ENCODE measurements around the gene TPK1. TPM values are rescaled to one million over a fixed set of nuclear protein-coding genes. Genes with fewer than 3 reads are reported as not detected.

Gene TPK1
- total RNA-seq, 8 experiments from 2014 or later: 3.9 to 18.0 (median 8.4) TPM

DNA sequence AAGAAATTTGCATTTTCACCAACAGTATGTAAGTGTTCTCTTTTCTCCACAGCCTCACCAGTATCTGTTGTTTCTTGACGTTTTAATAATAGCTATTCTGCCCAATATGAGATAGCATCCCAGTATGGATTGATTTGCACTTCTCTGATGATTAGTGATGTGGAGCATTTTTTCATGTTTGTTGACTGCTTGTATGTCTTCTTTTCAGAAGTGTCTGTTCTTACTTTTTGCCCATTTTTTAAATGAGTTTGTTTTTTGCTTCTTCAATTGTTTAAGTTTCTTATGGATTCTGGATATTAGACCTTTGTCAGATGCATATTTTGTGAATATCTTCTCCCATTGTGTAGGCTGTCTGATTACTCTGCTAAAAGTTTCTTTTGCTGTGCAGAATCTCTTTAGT is 12.2 kb upstream of the TPK1 start:
- ATAC-seq (replicated peaks in 6 of 8): no peak
- in situ Hi-C loops (cut with MboI; ENCODE audit: low pct_unique_long_range_greater_than_20kb in 2 of 9, low sequenced_read_pairs in 9 of 9, unreplicated experiment in 9 of 9): no loop called here
- WGBS, 10 experiments: 50 to 90% (median 73%) methylated on average over 1 of the region's 1 CpG; no CpG with 5 or more reads in 3 of the 10 experiments

GRCh38 chr7:144842377-144842851 is 6.6 kb upstream of the TPK1 start:
- no peak overlapping the region for H3K27ac ChIP-seq
- WGBS, 10 experiments: 37 to 94% (median 82%) methylated on average over 1 to 6 of the region's 6 CpGs; no CpG with 5 or more reads in 2 of the 10 experiments
- in situ Hi-C loops (cut with MboI; ENCODE audit: low pct_unique_long_range_greater_than_20kb in 2 of 9, low sequenced_read_pairs in 9 of 9, unreplicated experiment in 9 of 9): no loop called here
- peak in 2 of 8 experiments; percentile 62 to 83 for ATAC-seq (replicated peaks in 6 of 8)
- H3K4me3 ChIP-seq: no peak overlapping the region
- no peaks in the 10 kb centered on the region for H3K4me1 ChIP-seq (replicated peaks in 1 of 2)

More for the DNA sequence above, 12.2 kb upstream of the TPK1 start:
- Histone ChIP-seq H3K4me1 (replicated peaks in 1 of 2) (no peaks in the 10 kb centered on the region), H3K27ac (no peak overlapping the region), H3K4me3 (no peak overlapping the region)

- Histone ChIP-seq H3K4me1 (replicated peaks in 1 of 2) (peaks cover 4% of the 10 kb centered on the region in 2 donors), H3K4me3 (peak overlapping the region in 4 of 5 donors; percentile 81 to 96 (median 82)), H3K27ac (peak overlapping the region in 1 of 2 donors; percentile 92)
- 80 to 100% (median 97%) methylated on average over 1 to 11 of the region's 12 CpGs; no CpG with 5 or more reads in 1 of the 10 experiments for WGBS, 10 experiments
- ATAC-seq (replicated peaks in 6 of 8): no peak
- in situ Hi-C loops (cut with MboI; ENCODE audit: low pct_unique_long_range_greater_than_20kb in 2 of 9, low sequenced_read_pairs in 9 of 9, unreplicated experiment in 9 of 9): no loop called here
These were observed 641 bp upstream of the TPK1 start for GRCh38 chr7:144836545-144836842.

DNA sequence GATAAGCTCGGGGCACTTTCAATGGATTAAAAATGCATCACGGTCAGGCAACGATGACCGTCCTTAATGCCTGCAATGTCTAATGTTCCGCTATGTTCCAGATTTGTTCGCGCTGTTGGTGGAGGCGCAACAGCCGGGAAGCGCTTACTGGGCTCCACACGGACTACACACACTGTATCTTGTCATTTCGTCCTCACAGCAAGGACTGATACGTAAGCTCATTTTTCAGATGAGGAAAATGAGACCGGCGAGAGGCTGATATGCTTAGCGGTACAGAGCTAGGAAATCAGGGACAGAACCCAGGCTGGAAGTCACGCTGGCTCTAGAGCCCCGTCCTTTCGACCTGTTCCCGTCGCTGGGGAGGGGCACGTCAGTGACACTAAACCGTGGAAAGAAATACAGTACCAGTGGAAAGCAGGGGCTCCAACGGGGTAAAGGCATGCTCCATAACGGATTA is 670 bp downstream of the TPK1 start:
- peak; percentile 50 to 63 (median 56) for ATAC-seq (replicated peaks in 6 of 8)
- Histone ChIP-seq H3K4me3 (peak overlapping the region; percentile 81 to 96 (median 82)), H3K27ac (peak overlapping the region; percentile 92 to 93), H3K4me1 (replicated peaks in 1 of 2) (peaks cover 4% of the 10 kb centered on the region in 2 donors)
- in situ Hi-C loops (cut with MboI; ENCODE audit: low pct_unique_long_range_greater_than_20kb in 2 of 9, low sequenced_read_pairs in 9 of 9, unreplicated experiment in 9 of 9): no loop called here
- 0 to 20% (median 0%) methylated on average over 1 to 21 of the region's 25 CpGs for whole genome bisulfite sequencing, 10 experiments

DNA sequence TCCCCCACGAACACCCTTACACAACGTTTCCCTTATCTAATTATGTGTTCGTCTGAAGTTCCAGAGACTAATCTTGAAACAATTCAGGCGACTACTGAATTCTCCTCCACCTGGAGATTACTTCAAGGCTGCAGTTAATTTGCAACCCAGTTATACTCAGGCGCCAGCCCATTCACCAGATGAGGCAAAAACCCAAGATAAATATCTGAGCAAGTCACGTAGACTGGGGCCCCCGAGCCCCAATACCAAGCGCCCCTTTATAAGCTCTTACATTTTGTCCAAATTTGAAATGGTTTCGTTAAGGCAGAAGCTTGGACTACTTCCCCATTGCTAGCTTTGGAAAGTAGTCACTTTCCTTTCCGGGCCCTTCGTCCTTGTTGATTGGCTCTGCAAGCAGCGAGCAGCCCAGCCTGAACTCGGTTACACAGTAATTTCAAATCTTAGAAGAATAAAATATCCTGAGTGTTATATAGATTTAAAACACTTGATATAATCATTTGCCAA is 1.2 kb downstream of the TPK1 start:
- in situ Hi-C loops (cut with MboI; ENCODE audit: low pct_unique_long_range_greater_than_20kb in 2 of 9, low sequenced_read_pairs in 9 of 9, unreplicated experiment in 9 of 9): no loop called here
- peak in 3 of 8 experiments; percentile 7 to 9 (median 8) for ATAC-seq (replicated peaks in 6 of 8)
- peaks cover 4% of the 10 kb centered on the region in 2 donors for H3K4me1 ChIP-seq (replicated peaks in 1 of 2)
- WGBS, 10 experiments: 20 to 75% (median 47%) methylated on average over 4 to 12 of the region's 13 CpGs; no CpG with 5 or more reads in 1 of the 10 experiments
- peak overlapping the region; percentile 81 to 96 (median 82) for H3K4me3 ChIP-seq
- H3K27ac ChIP-seq: peak overlapping the region; percentile 92 to 93

- ATAC-seq (replicated peaks in 6 of 8): peak in 4 of 8 experiments; percentile 5 to 19 (median 11)
- H3K4me3 ChIP-seq: no peak overlapping the region
- in situ Hi-C loops (cut with MboI; ENCODE audit: low pct_unique_long_range_greater_than_20kb in 2 of 9, low sequenced_read_pairs in 9 of 9, unreplicated experiment in 9 of 9): no loop called here
These were observed 5.0 kb downstream of the TPK1 start for GRCh38 chr7:144830811-144831210.

DNA sequence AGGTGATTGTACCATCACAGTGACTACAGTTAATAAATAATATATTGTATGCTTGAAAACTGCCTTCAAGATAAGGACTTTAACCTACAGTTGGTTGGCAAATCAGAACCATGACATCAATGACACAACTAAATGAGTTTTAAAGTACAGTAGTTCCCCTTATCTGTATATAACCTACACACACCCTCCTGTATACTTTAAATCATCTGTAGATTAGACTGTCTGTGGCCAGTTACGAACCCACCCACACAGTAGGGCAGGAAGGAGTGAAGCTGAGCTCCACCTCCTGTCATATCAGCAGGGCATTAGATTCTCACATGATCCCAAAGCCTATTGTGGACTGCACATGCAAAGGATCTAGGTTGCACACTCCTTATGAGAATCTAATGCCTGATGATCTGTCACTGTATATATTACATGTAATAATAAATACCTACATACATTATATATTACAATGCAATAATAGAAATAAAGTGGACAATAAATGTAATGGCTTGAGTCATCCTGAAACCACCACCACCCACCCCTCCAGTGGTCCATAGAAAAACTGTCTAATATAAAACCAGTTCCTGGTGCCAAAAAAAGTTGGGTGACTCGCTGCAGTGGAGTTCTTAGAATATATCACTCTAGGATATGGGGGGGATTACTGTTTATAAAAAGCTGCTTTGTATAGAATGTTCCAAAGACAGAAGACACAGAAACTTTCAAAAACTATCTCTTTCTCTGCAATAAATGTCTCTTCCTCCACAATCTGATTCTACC is 5.6 kb downstream of the TPK1 start:
- H3K4me1 ChIP-seq (replicated peaks in 1 of 2): peaks cover 0 to 8% of the 10 kb centered on the region in 2 donors
- WGBS, 10 experiments: 56 to 100% (median 93%) methylated on average over 1 to 2 of the region's 2 CpGs; no CpG with 5 or more reads in 5 of the 10 experiments
- ATAC-seq (replicated peaks in 6 of 8): no peak
- no peak overlapping the region for H3K4me3 ChIP-seq
- no peak overlapping the region for H3K27ac ChIP-seq
- in situ Hi-C loops (cut with MboI; ENCODE audit: low pct_unique_long_range_greater_than_20kb in 2 of 9, low sequenced_read_pairs in 9 of 9, unreplicated experiment in 9 of 9): no loop called here

More at GRCh38 chr7:144830811-144831210, 5.0 kb downstream of the TPK1 start:
- WGBS, 10 experiments: 0 to 89% (median 71%) methylated on average over 1 to 5 of the region's 5 CpGs; no CpG with 5 or more reads in 3 of the 10 experiments
- peaks cover 0 to 8% of the 10 kb centered on the region in 2 donors for H3K4me1 ChIP-seq (replicated peaks in 1 of 2)
- H3K27ac ChIP-seq: no peak overlapping the region

- H3K4me1 ChIP-seq (replicated peaks in 1 of 2): peaks cover 0 to 9% of the 10 kb centered on the region in 2 donors
- 57 to 83% (median 67%) methylated on average over 1 to 4 of the region's 4 CpGs for WGBS, 10 experiments
- in situ Hi-C loops (cut with MboI; ENCODE audit: low pct_unique_long_range_greater_than_20kb in 2 of 9, low sequenced_read_pairs in 9 of 9, unreplicated experiment in 9 of 9): no loop called here
- no peak for ATAC-seq (replicated peaks in 6 of 8)
- no peak overlapping the region for H3K27ac ChIP-seq
- H3K4me3 ChIP-seq: no peak overlapping the region
These were observed 8.2 kb downstream of the TPK1 start for GRCh38 chr7:144827621-144828020.

GRCh38 chr7:144826208-144826607 is 9.6 kb downstream of the TPK1 start:
- H3K27ac ChIP-seq: no peak overlapping the region
- H3K4me3 ChIP-seq: no peak overlapping the region
- ATAC-seq (replicated peaks in 6 of 8): no peak
- in situ Hi-C loops (cut with MboI; ENCODE audit: low pct_unique_long_range_greater_than_20kb in 2 of 9, low sequenced_read_pairs in 9 of 9, unreplicated experiment in 9 of 9): no loop called here
- peaks cover 0 to 24% of the 10 kb centered on the region in 2 donors for H3K4me1 ChIP-seq (replicated peaks in 1 of 2)

DNA sequence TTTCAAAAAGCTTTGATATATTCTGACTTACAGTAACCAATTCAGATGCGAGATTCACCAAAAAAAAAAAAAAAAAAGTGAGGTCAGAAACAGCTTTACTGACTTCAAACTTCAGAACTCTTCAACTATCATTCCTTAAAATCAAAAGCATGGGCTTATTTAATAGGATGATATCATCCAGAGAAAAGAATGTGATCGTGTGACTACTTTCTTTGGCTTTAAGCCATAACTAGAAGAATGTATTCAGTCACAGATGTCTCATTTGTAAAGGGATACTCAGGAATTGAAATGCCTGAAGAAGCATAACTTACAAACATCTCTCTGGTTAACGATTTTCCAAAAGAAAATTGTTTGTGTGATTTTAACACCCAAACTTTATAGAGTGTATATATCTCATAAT is 11.5 kb downstream of the TPK1 start:
- no peak overlapping the region for H3K27ac ChIP-seq
- in situ Hi-C loops (cut with MboI; ENCODE audit: low pct_unique_long_range_greater_than_20kb in 2 of 9, low sequenced_read_pairs in 9 of 9, unreplicated experiment in 9 of 9): no loop called here
- ATAC-seq (replicated peaks in 6 of 8): peak in 5 of 8 experiments; percentile 28 to 94 (median 75)
- peaks cover 0 to 35% of the 10 kb centered on the region in 2 donors for H3K4me1 ChIP-seq (replicated peaks in 1 of 2)
- 0 to 100% (median 84%) methylated on average over 2 to 3 of the region's 3 CpGs for WGBS, 10 experiments
- no peak overlapping the region for H3K4me3 ChIP-seq

- Histone ChIP-seq H3K4me1 (replicated peaks in 1 of 2) (peaks cover 0 to 30% of the 10 kb centered on the region in 2 donors), H3K27ac (no peak overlapping the region), H3K4me3 (no peak overlapping the region)
- ATAC-seq (replicated peaks in 6 of 8): no peak
- WGBS, 10 experiments: 50 to 100% (median 83%) methylated on average over 1 to 3 of the region's 3 CpGs; no CpG with 5 or more reads in 3 of the 10 experiments
- in situ Hi-C loops (cut with MboI; ENCODE audit: low pct_unique_long_range_greater_than_20kb in 2 of 9, low sequenced_read_pairs in 9 of 9, unreplicated experiment in 9 of 9): no loop called here
These were observed 13.6 kb downstream of the TPK1 start for GRCh38 chr7:144822223-144822622.

GRCh38 chr7:144821067-144821466 is 14.8 kb downstream of the TPK1 start:
- in situ Hi-C loops (cut with MboI; ENCODE audit: low pct_unique_long_range_greater_than_20kb in 2 of 9, low sequenced_read_pairs in 9 of 9, unreplicated experiment in 9 of 9): no loop called here
- Histone ChIP-seq H3K4me3 (no peak overlapping the region), H3K4me1 (replicated peaks in 1 of 2) (peaks cover 0 to 30% of the 10 kb centered on the region in 2 donors), H3K27ac (peak overlapping the region in 1 of 2 donors; percentile 81)
- ATAC-seq (replicated peaks in 6 of 8): peak in 5 of 8 experiments; percentile 77 to 97 (median 95)
- WGBS, 10 experiments: 0 to 70% (median 10%) methylated on average over 1 to 4 of the region's 4 CpGs; no CpG with 5 or more reads in 3 of the 10 experiments

DNA sequence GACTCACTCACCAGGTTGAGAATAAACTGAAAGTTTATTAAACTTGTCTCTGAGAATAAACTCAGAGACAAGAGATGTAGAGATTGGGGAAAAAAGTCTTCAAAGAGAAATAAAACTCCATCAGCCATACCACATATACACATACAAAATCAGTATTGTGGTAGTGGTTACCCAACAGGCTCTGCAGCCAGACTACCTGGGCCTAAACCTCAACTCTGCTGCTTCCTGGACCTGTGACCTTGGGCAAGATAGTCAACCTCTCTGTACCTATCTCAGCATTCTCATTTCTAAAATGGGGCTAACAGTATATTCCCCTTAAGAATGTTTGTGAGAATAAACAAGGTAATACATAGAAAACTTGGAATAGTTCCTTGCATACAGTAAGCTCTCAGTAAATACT is 15.3 kb downstream of the TPK1 start:
- peak overlapping the region in 1 of 2 donors; percentile 81 for H3K27ac ChIP-seq
- ATAC-seq (replicated peaks in 6 of 8): no peak
- in situ Hi-C loops (cut with MboI; ENCODE audit: low pct_unique_long_range_greater_than_20kb in 2 of 9, low sequenced_read_pairs in 9 of 9, unreplicated experiment in 9 of 9): no loop called here
- peaks cover 0 to 30% of the 10 kb centered on the region in 2 donors for H3K4me1 ChIP-seq (replicated peaks in 1 of 2)
- no peak overlapping the region for H3K4me3 ChIP-seq
